OCI-LY1 (cell line): Measurements from ENCODE around the gene AQP12A.

Source experiments
- CTCF ChIP-seq: fragments of 200-600 bp; sonication (generic), shearing (Covaris generic); IDR thresholded peaks from 2 replicates; pipeline ENCODE4 v1.5.1; 2017; ENCODE audit warnings: mild to moderate bottlenecking, antibody characterized with exemption, low read length, moderate library complexity, mixed read lengths
- EZH2 ChIP-seq: fragments of 200-600 bp; sonication (generic), shearing (Covaris generic); IDR thresholded peaks from 2 replicates; pipeline ENCODE4 v1.8.0; 2017; ENCODE audit warnings: borderline replicate concordance, mixed run types, mild to moderate bottlenecking, antibody characterized with exemption, low read length, moderate library complexity, mixed read lengths

- TF ChIP-seq CTCF, result no peak
- no peak for TF ChIP-seq EZH2
Observed at GRCh38 chr2:240736281-240737250, 44.9 kb downstream of the AQP12A start.
